Tibial nerve (tissue), 4 donors: ENCODE measurements around the gene IGSF6. TPM values are rescaled to one million over a fixed set of nuclear protein-coding genes. Genes with fewer than 3 reads are reported as not detected.

Experiments
- DNase-seq, 2 donors: peaks; one replicate each; pipeline ENCODE4 v3.0.0-alpha.2; 2019; ENCODE audit warnings: low spot score in 2 of 2
- H3K27ac ChIP-seq, 4 donors: fragments of 200-600 bp; sonication (generic) in 3 of 4; one replicate each; pipeline ENCODE4 v1.5.1; 2017 to 2019; ENCODE audit warnings: mild to moderate bottlenecking in 1 of 4
- H3K27me3 ChIP-seq, 2 donors: fragments of 200-600 bp; sonication (generic) in 1 of 2; one replicate each; pipeline versions ENCODE4 v1.5.1 to v1.6.0; 2017 to 2019
- H3K36me3 ChIP-seq, 3 donors: fragments of 200-600 bp; sonication (generic); one replicate each; pipeline ENCODE4 v1.5.1; 2018 to 2019
- H3K4me1 ChIP-seq, 4 donors: fragments of 200-600 bp; sonication (generic) in 3 of 4; one replicate each; pipeline ENCODE4 v1.5.1; 2017 to 2019
- H3K4me3 ChIP-seq, 4 donors: fragments of 200-600 bp; sonication (generic) in 3 of 4; one replicate each; pipeline ENCODE4 v1.5.1; 2017 to 2019; ENCODE audit warnings: mild to moderate bottlenecking in 1 of 4, moderate library complexity in 1 of 4
- H3K9me3 ChIP-seq, 4 donors: fragments of 200-600 bp; sonication (generic) in 3 of 4; one replicate each; pipeline ENCODE4 v1.5.1; 2017 to 2019
- EP300 ChIP-seq, 2 donors: sonication (generic); formaldehyde crosslinking; IDR thresholded peaks; one replicate each; pipeline ENCODE4 v1.6.1; 2017; ENCODE audit warnings: antibody characterized with exemption in 2 of 2, mild to moderate bottlenecking in 1 of 2
- POLR2A ChIP-seq, 2 donors: fragments of 450-650 bp; IDR thresholded peaks; one replicate each; pipeline ENCODE4 v1.6.1; 2017; ENCODE audit warnings: antibody characterized with exemption in 2 of 2, mild to moderate bottlenecking in 2 of 2, moderate library complexity in 2 of 2
- WGBS, 2 donors: methylation state at CpG; one replicate each; pipeline ENCODE4 v1.1.5; 2018; 5-methylcytosine and 5-hydroxymethylcytosine counted together
- total RNA-seq, 4 donors: library from RNA; depleted of rRNA; stranded (reverse); fragments of >200 nt; gene quantifications; one replicate each; pipeline ENCODE4 v1.1.0, GENCODE V29; 2016
- TF ChIP-seq, protein P1 (sequence below), 5 experiments: fragments of 200-600 bp in 3 of 5; fragments of 450-650 bp in 2 of 5; sonication (generic) in 3 of 5; IDR thresholded peaks; one replicate each; pipeline ENCODE4 v1.5.1; 2016 to 2019; ENCODE audit warnings: antibody characterized with exemption in 5 of 5, mild to moderate bottlenecking in 3 of 5, moderate library complexity in 2 of 5

IGSF6 gene
- total RNA-seq, 4 donors from 2014 or later: 0.60 to 3.3 (median 1.8) TPM

- peaks cover 0 to 15% (median 0%) of the 10 kb centered on the region in 3 donors for H3K36me3 ChIP-seq
- 9 to 12% methylated on average over 4 of the region's 4 CpGs for WGBS, 2 donors
- no peak overlapping the region for H3K4me3 ChIP-seq
- H3K27me3 ChIP-seq: no peaks in the 10 kb centered on the region
- peak in 1 of 2 donors; percentile 45 for DNase-seq
- H3K27ac ChIP-seq: peak overlapping the region in 2 of 4 donors; percentile 8 to 10
- H3K9me3 ChIP-seq: no peaks in the 10 kb centered on the region
- TF ChIP-seq, protein P1, sequence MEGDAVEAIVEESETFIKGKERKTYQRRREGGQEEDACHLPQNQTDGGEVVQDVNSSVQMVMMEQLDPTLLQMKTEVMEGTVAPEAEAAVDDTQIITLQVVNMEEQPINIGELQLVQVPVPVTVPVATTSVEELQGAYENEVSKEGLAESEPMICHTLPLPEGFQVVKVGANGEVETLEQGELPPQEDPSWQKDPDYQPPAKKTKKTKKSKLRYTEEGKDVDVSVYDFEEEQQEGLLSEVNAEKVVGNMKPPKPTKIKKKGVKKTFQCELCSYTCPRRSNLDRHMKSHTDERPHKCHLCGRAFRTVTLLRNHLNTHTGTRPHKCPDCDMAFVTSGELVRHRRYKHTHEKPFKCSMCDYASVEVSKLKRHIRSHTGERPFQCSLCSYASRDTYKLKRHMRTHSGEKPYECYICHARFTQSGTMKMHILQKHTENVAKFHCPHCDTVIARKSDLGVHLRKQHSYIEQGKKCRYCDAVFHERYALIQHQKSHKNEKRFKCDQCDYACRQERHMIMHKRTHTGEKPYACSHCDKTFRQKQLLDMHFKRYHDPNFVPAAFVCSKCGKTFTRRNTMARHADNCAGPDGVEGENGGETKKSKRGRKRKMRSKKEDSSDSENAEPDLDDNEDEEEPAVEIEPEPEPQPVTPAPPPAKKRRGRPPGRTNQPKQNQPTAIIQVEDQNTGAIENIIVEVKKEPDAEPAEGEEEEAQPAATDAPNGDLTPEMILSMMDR (IDR thresholded peaks at IDR 0.05): peak; percentile 64 to 91 (median 74)
- TF ChIP-seq POLR2A (IDR thresholded peaks at IDR 0.05): no peak
- H3K4me1 ChIP-seq: peaks cover 0 to 46% (median 2%) of the 10 kb centered on the region in 4 donors
Observed at GRCh38 chr16:21656795-21657768, 4.7 kb upstream of the IGSF6 start.

DNA sequence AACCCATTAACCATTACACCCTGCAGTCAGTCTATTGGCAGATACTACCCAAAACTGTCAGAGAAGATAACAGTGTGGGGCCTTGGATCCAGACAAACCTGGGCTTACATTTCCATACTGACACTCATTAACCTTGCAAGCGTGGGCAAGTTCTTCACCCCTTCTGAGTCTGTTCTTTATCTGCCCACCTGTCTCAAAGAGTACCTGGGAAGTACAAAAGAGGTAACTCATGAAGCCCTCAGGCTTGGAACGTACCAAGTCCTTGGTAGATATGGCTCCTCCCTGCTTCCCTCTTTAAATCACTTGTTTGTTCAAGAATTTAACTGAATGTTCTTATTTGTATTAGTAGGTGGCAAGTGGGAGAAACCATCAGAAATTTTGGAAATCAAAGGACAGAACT is 2.5 kb upstream of the IGSF6 start:
- no peaks in the 10 kb centered on the region for H3K27me3 ChIP-seq
- no peak for TF ChIP-seq POLR2A (IDR thresholded peaks at IDR 0.05)
- TF ChIP-seq EP300 (IDR thresholded peaks at IDR 0.05): no peak
- TF ChIP-seq, protein P1 (IDR thresholded peaks at IDR 0.05): no peak
- WGBS, 2 donors: 65 to 83% methylated on average over 2 of the region's 2 CpGs
- peaks cover 0 to 44% (median 2%) of the 10 kb centered on the region in 4 donors for H3K4me1 ChIP-seq
- no peak for DNase-seq
- peaks cover 0 to 15% (median 0%) of the 10 kb centered on the region in 3 donors for H3K36me3 ChIP-seq
- H3K9me3 ChIP-seq: no peaks in the 10 kb centered on the region
- no peak overlapping the region for H3K4me3 ChIP-seq
- H3K27ac ChIP-seq: peak overlapping the region in 1 of 4 donors; percentile 15

DNA sequence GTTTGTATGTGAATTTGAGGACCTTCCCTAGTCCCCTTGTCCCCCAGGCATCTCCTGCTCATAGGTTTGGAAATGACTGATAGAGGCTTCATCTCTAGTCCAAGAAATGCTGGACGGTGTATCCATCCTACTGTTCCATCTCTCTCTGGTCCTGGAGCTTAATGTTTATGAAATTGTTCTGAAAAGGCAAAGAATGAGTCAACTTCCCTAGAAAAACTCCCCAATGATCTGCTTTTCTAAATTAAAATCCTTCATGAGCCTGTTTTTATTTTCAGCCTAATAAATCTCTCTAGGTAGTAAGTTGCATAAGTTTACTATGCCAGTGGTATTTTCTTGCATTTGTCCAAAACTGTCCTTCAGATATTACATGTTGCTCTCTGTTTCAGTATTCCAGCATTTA is 2.1 kb upstream of the IGSF6 start:
- Histone ChIP-seq H3K27me3 (no peaks in the 10 kb centered on the region), H3K36me3 (peaks cover 0 to 15% (median 0%) of the 10 kb centered on the region in 3 donors), H3K4me1 (peaks cover 0 to 40% (median 2%) of the 10 kb centered on the region in 4 donors), H3K27ac (peak overlapping the region in 1 of 4 donors; percentile 15), H3K4me3 (no peak overlapping the region), H3K9me3 (no peaks in the 10 kb centered on the region)
- no peak for DNase-seq
- TF ChIP-seq POLR2A (IDR thresholded peaks at IDR 0.05): no peak
- TF ChIP-seq EP300 (IDR thresholded peaks at IDR 0.05): no peak
- TF ChIP-seq, protein P1 (IDR thresholded peaks at IDR 0.05): no peak
- 76 to 79% methylated on average over 1 of the region's 1 CpG for WGBS, 2 donors

DNA sequence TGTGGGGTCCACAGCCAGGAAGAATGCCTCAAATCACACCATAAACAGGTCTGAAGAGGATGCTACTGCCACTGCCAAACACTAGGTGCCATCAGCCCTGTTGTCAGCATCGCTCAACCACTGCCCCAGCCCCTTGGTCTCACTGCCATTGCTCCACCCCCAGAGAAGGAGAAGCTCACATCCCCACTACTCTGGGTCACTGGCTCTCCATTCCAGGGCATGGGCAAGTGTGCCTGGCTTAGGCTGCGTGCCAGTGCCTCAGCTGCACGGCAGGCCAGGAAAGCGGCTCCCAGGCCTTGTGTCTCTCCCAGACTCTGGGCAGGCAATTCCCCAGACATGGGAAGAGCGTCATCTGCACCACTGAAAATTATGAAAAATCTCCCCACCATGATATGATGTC is 1.2 kb upstream of the IGSF6 start:
- Histone ChIP-seq H3K9me3 (no peaks in the 10 kb centered on the region), H3K27ac (peak overlapping the region in 1 of 4 donors; percentile 31), H3K4me3 (no peak overlapping the region), H3K27me3 (no peaks in the 10 kb centered on the region), H3K4me1 (peaks cover 0 to 44% (median 2%) of the 10 kb centered on the region in 4 donors), H3K36me3 (peaks cover 0 to 15% (median 0%) of the 10 kb centered on the region in 3 donors)
- TF ChIP-seq, protein P1 (IDR thresholded peaks at IDR 0.05): no peak
- TF ChIP-seq POLR2A (IDR thresholded peaks at IDR 0.05) (no peak), EP300 (IDR thresholded peaks at IDR 0.05) (no peak)
- WGBS, 2 donors: 78 to 85% methylated on average over 5 of the region's 5 CpGs
- no peak for DNase-seq

- 82 to 83% methylated on average over 3 of the region's 3 CpGs for WGBS, 2 donors
- no peak for DNase-seq
- Histone ChIP-seq H3K4me1 (peaks cover 0 to 42% (median 4%) of the 10 kb centered on the region in 4 donors), H3K9me3 (no peaks in the 10 kb centered on the region), H3K27me3 (no peaks in the 10 kb centered on the region), H3K27ac (no peak overlapping the region), H3K36me3 (peaks cover 0 to 15% (median 0%) of the 10 kb centered on the region in 3 donors), H3K4me3 (peak overlapping the region in 1 of 4 donors; percentile 9)
- TF ChIP-seq POLR2A (IDR thresholded peaks at IDR 0.05) (no peak), EP300 (IDR thresholded peaks at IDR 0.05) (no peak)
- TF ChIP-seq, protein P1 (IDR thresholded peaks at IDR 0.05): no peak
Observed at GRCh38 chr16:21651515-21651914, 893 bp downstream of the IGSF6 start.
